GM08714 (cell line): ENCODE measurements around the gene PRPS1.
"Not testable (repeated sequence)": the region's sequence is repeated elsewhere in the genome, so short reads cannot be mapped to it uniquely, and the experiment has no call there.

Source experiments
- H3K4me3 ChIP-seq: fragments of 200-500 bp; sonication (Bioruptor generic); 2 replicates; pipeline ENCODE4 v1.5.1; 2014; ENCODE audit warnings: mild to moderate bottlenecking, low read length, inconsistent platforms
- ZNF274 ChIP-seq: IDR thresholded peaks from 2 replicates; pipeline ENCODE4 v1.6.1; 2012; ENCODE audit warnings: mild to moderate bottlenecking, low read depth, low read length

The PRPS1 gene

GRCh38 chrX:107675823-107676555 lies 47.7 kb downstream of the PRPS1 start:
- H3K4me3 ChIP-seq = peak overlapping the region; percentile 85
- TF ChIP-seq ZNF274 = no peak

GRCh38 chrX:107676559-107677378 lies 48.5 kb downstream of the PRPS1 start:
- no peak for TF ChIP-seq ZNF274
- H3K4me3 ChIP-seq = peak overlapping the region; percentile 85

GRCh38 chrX:107677501-107677901 lies 49.2 kb downstream of the PRPS1 start:
- no peak for TF ChIP-seq ZNF274
- H3K4me3 ChIP-seq = peak overlapping the region; percentile 85; the same call in 1 of the 2 replicates

GRCh38 chrX:107677909-107678308 lies 49.6 kb downstream of the PRPS1 start:
- no peak for TF ChIP-seq ZNF274
- H3K4me3 ChIP-seq = no peak overlapping the region

GRCh38 chrX:107678957-107679740 lies 50.8 kb downstream of the PRPS1 start:
- H3K4me3 ChIP-seq = no peak overlapping the region
- TF ChIP-seq ZNF274 = no peak

GRCh38 chrX:107682256-107682655 lies 53.9 kb downstream of the PRPS1 start:
- no peak overlapping the region for H3K4me3 ChIP-seq
- TF ChIP-seq ZNF274 = no peak

- no peak for TF ChIP-seq ZNF274
- no peak overlapping the region for H3K4me3 ChIP-seq
Measured at GRCh38 chrX:107683124-107683895, 55.0 kb downstream of the PRPS1 start.

GRCh38 chrX:107683931-107684330 lies 55.6 kb downstream of the PRPS1 start:
- no peak overlapping the region for H3K4me3 ChIP-seq
- TF ChIP-seq ZNF274 = no peak

GRCh38 chrX:107684956-107685385 lies 56.7 kb downstream of the PRPS1 start:
- no peak overlapping the region for H3K4me3 ChIP-seq
- no peak for TF ChIP-seq ZNF274

- not testable (repeated sequence) for H3K4me3 ChIP-seq
Measured at GRCh38 chrX:107685586-107685985, 57.3 kb downstream of the PRPS1 start.

GRCh38 chrX:107686026-107686425 lies 57.7 kb downstream of the PRPS1 start:
- no peak for TF ChIP-seq ZNF274
- H3K4me3 ChIP-seq = no peak overlapping the region

- no peak overlapping the region for H3K4me3 ChIP-seq
- no peak for TF ChIP-seq ZNF274
Measured at GRCh38 chrX:107686792-107687191, 58.5 kb downstream of the PRPS1 start.

GRCh38 chrX:107687445-107687844 lies 59.1 kb downstream of the PRPS1 start:
- no peak overlapping the region for H3K4me3 ChIP-seq
- no peak for TF ChIP-seq ZNF274

GRCh38 chrX:107691024-107691448 lies 62.7 kb downstream of the PRPS1 start:
- no peak for TF ChIP-seq ZNF274
- H3K4me3 ChIP-seq = no peak overlapping the region
